Activated CD4-positive, alpha-beta T cell treated with anti-CD3 and anti-CD28 coated beads for 48 hours (primary cell): Measurements from ENCODE around the gene ODC1.
A peak's percentile ranks its signal among the peaks of the same experiment; 100 is the strongest.
"Not testable (repeated sequence)": the region's sequence is repeated elsewhere in the genome, so short reads cannot be mapped to it uniquely, and the experiment has no call there.

Source experiments
- DNase-seq: peaks from one replicate; pipeline ENCODE4 v3.0.0-alpha.2; 2020

ODC1 gene

GRCh38 chr2:10477443-10478297 is 29.5 kb upstream of the ODC1 start:
- DNase-seq, result peak; percentile 21

- DNase-seq, result no peak
Observed at GRCh38 chr2:10476723-10477442, 28.8 kb upstream of the ODC1 start.

DNA sequence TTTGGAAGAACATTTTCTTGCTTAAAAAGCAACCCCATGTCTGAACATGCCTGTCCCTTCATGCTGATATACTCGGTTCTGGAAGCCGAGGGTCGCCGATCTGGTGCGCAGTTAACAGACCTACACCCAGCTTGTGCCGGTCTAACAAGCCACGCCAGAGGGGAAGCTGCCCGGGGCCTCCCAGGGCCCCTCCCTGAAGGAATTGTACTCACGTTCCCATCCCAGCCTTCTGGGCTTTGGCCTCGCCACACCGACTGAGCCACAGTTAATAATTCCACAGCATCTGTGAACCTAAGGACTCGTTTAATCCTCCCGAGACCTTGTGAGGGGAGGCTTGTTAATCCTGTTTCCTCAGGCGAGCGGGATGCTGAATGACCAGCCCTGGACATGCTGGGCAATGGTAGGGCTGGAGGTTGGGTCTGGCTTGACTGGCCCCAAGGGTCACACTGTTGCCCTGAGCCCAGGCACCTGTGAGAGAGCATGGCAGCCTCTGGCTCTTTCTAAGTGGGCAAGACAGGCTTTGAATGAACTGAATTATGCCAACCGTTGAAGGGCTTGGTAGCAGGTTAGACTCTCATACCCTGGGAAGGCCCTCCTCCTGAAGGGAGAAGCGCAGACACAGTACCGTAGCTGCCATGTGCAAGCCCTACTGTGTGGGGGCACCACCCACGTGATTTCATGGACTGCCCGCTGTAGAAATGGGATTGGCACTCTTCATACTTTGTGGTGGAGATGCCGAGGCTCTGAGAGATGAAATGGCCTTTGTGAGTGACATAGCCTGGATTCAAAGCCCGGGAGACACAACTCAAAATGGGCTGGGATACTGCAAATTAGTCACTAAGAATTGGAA is 27.9 kb upstream of the ODC1 start:
- no peak for DNase-seq

DNA sequence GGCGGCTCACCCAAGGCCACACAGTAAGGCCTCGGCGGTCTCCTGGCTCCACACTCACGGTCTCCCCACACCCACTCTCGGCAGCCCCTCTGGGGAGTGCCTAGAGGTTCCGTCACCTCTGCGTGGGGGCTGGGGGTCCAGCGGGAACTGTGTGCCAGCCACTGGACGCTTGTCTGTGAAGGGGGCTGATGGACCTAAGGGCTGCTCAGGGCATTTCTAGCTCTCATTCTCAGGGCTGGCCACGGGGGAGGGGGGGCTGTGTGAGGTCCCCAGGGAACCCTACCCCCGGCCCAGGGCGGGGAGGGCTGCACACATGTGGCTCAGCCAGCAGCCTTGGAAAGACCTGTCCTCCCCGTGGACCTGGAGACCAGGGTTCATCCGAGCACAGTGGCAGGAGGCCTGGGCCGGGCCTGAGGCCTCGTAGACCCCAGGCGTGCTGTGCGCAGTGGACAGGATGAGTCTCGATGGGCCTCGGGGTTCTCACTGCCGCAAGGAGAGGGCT is 27.1 kb upstream of the ODC1 start:
- no peak for DNase-seq

- DNase-seq, result no peak
Observed at GRCh38 chr2:10473121-10473756, 25.1 kb upstream of the ODC1 start.

- no peak for DNase-seq
Observed at GRCh38 chr2:10471955-10472354, 23.8 kb upstream of the ODC1 start.

DNA sequence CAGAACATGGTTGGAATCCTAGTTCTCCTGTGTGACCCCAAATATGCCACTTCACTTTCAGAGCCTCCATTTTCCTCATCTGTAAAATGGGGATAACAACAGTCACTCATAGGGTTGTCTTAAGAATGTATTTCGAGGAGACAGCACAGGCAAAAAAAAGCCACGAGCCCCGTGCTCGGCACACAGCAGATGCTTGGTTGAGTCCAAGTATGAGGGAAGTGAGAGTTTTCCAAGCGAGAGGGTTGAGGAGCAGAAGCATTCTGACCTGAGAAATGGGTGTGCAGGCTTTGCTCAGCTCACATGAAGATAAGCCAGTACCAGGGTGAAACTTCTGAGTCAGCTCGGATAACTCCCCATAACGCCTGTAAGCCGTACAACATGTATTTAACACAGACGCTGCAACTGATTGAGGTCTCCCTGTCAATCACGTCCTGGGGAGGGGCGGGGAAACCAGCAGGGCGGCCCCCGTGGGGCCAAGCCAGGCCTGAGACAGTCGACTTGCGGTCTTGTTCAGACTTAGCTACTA is 23.0 kb upstream of the ODC1 start:
- no peak for DNase-seq

GRCh38 chr2:10469955-10470608 is 22.0 kb upstream of the ODC1 start:
- DNase-seq, result no peak

- DNase-seq, result no peak
Observed at GRCh38 chr2:10469301-10469700, 21.2 kb upstream of the ODC1 start.

- DNase-seq, result no peak
Observed at GRCh38 chr2:10467401-10467800, 19.3 kb upstream of the ODC1 start.

DNA sequence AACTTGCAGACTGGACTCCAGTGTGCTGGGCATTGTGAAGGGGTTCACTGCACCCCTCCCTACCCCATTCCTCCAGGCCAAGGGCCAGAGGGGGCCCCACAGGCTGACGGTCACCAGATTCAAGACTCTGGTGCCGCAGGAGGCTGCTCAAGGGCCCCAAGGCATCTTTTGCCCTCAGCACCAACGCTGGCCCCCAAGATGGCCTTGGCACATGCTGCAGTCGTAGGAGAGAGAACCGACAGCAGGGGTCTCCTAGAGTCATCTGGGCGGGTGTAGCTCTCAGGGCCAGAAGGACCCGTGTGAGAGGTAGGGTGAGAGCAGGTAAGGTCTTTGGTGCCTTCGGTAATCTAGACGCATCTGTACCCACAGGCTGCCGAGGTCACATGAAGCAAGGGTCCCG is 18.7 kb upstream of the ODC1 start:
- no peak for DNase-seq

DNA sequence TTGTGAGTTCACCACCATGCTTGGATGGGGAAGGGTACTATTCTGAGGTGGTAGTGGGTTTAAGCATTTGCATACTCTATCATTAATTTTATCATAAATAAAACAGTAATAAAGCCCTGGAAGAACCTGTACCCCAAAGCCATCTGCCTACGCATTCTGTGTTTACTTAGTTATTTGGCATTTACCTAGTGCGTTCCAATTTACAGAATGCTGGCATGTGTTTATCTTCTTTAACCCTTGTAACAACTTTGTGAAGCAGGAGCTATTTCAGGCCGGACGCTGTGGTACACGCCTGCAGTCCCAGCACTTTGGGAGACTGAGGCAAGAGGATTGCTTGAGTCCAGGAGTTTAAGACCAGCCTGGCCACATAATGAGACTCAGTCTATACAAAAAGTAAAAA is 17.8 kb upstream of the ODC1 start:
- no peak for DNase-seq

GRCh38 chr2:10462178-10463083 is 14.3 kb upstream of the ODC1 start:
- no peak for DNase-seq

DNA sequence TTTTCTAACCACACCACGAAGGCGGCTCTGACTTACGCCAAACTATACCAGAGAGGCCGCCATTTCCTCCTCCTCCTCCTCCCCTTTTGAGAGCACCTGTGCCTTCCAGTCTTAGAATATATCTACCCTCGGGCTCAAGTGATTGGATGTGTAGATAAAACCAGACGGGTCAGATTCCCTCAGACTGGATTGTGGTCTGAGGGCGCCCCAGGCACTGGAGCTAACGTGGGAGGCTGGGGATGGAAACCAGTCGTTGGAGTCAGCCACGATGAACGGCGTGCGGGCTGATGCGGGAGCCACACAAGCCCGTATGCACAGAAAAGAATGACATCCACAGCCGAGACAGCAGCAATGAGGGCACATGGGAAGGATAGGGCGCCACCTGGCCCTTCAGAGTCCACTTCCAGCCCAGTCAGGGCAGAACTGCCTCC is 12.3 kb upstream of the ODC1 start:
- no peak for DNase-seq

- DNase-seq, result no peak
Observed at GRCh38 chr2:10457846-10458598, 9.9 kb upstream of the ODC1 start.

GRCh38 chr2:10457195-10457594 is 9.1 kb upstream of the ODC1 start:
- DNase-seq, result not testable (repeated sequence)

DNA sequence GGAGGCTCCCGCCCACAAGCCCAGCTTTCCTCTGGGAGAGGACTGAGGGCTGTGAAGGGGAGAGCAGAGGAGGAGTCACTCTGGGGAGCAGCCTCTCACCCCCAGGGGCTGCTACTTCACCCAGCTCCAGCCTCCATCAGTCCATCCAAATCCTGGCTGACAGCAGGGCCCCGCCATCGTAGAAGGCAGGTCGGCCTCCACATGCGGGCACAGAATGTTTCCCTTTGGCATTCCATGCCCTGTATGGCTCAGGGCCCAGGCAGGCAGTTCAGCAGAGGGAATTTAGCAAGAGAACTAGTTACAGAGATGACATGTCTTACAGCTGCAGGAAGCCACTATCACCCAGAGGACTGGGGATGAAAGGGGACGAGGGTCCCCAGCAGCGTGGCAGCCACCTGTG is 6.4 kb upstream of the ODC1 start:
- DNase-seq, result no peak

DNA sequence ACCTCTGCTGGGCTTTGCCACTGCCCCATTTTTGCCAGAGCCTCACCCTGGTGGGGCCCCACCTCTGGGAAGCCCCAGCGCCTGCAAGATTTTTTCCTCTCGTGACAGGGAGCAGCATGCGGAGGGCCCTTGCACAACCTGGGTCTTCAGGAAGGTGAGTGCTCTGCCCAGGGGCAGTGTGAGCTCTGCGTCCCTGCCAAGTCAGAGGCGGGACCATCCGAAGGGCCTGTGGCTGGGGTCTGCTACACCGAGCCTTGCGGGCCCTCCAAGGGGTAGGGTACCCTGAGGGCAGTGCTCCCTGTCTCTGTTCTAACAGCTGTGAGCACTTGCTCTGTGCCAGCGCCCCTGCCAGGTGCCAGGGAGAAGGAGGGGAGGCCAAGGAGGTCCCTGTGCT is 5.8 kb upstream of the ODC1 start:
- no peak for DNase-seq

GRCh38 chr2:10452956-10453904 is 5.1 kb upstream of the ODC1 start:
- no peak for DNase-seq
